T-helper 1 cell treated with Interleukin-12 subunit alpha and Interleukin-12 subunit beta and Interleukin-4 antibody, amounts not matched to agents 30 μg/mL and 1 μg/mL, for 36 hours (primary cell): ENCODE data around the gene HNF4A.

Source experiments
- H3K27ac Mint-ChIP-seq: one replicate; pipeline ENCODE4 v1.8.0; 2021; ENCODE audit warnings: mild to moderate bottlenecking, mixed read lengths
- H3K27me3 Mint-ChIP-seq: one replicate; pipeline ENCODE4 v1.8.0; 2021; ENCODE audit warnings: low read depth, mixed read lengths
- H3K36me3 Mint-ChIP-seq: one replicate; pipeline ENCODE4 v1.8.0; 2021; ENCODE audit warnings: low read depth, mixed read lengths
- H3K4me1 Mint-ChIP-seq: one replicate; pipeline ENCODE4 v1.8.0; 2021; ENCODE audit warnings: low read depth, mixed read lengths
- H3K4me3 Mint-ChIP-seq: one replicate; pipeline ENCODE4 v1.8.0; 2021; ENCODE audit warnings: mild to moderate bottlenecking, moderate library complexity, mixed read lengths
- H3K9me3 Mint-ChIP-seq: one replicate; pipeline ENCODE4 v1.8.0; 2021; ENCODE audit warnings: mixed read lengths

Gene HNF4A

DNA sequence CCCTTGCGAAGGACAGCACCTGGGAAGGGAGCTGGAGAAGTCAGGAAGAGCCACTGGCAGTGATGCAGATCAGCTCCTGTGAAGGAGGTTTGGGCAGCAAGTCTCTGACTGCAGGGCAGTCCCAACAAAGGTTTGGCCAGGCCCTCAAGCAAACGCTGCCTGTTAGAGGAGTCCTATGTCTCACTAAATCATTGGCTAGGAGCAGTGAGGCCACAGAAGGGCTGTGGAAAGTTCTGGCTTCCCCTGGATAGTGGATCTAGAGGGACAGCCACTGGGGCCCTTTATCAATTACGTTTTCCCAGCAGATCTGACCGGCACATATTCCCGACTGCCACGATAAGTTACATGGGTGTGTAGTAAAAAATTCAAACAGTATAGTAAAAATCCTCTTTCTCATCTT lies 122.7 kb downstream of the HNF4A start:
- Mint-ChIP-seq H3K9me3 (no peaks in the 10 kb centered on the region), H3K36me3 (peaks cover 18% of the 10 kb centered on the region), H3K4me3 (no peak overlapping the region), H3K4me1 (peaks cover 22% of the 10 kb centered on the region), H3K27ac (no peak overlapping the region), H3K27me3 (no peaks in the 10 kb centered on the region)

DNA sequence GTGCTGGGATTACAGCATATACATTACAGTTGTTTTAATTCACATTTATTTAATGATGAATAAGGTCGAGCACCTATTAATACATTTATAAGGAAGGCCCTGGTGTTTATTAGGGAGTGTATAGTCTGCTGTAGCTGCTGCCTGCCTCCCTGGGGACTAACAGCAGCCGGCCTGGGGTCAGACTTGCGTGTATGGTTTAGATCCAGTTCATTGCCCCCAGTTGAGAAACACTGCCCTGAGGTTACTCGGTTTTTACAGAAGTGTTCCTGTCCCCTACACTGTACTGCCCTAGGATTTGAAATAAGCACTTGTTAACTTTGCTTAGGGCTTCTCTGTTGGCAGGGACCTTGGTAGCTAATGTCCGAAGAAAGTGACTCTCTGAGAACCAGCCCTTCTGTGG lies 124.1 kb downstream of the HNF4A start:
- Mint-ChIP-seq H3K27ac (no peak overlapping the region), H3K36me3 (peaks cover 30% of the 10 kb centered on the region), H3K9me3 (no peaks in the 10 kb centered on the region), H3K4me3 (no peak overlapping the region), H3K27me3 (no peaks in the 10 kb centered on the region), H3K4me1 (peaks cover 22% of the 10 kb centered on the region)

DNA sequence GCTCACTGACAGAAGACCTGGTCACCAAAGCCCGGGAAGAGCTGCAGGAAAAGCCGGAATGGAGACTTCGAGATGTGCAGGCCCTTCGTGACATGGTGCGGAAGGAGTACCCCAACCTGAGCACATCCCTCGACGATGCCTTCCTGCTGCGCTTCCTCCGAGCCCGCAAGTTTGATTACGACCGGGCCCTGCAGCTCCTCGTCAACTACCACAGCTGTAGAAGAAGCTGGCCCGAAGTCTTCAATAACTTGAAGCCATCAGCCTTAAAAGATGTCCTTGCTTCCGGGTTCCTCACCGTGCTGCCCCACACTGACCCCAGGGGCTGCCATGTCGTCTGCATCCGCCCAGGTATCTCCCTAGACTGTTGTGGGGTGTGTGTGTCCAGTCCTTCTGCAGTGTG lies 124.6 kb downstream of the HNF4A start:
- Mint-ChIP-seq H3K27ac (no peak overlapping the region), H3K36me3 (peaks cover 31% of the 10 kb centered on the region), H3K4me3 (no peak overlapping the region), H3K9me3 (no peaks in the 10 kb centered on the region), H3K4me1 (peaks cover 18% of the 10 kb centered on the region), H3K27me3 (no peaks in the 10 kb centered on the region)

DNA sequence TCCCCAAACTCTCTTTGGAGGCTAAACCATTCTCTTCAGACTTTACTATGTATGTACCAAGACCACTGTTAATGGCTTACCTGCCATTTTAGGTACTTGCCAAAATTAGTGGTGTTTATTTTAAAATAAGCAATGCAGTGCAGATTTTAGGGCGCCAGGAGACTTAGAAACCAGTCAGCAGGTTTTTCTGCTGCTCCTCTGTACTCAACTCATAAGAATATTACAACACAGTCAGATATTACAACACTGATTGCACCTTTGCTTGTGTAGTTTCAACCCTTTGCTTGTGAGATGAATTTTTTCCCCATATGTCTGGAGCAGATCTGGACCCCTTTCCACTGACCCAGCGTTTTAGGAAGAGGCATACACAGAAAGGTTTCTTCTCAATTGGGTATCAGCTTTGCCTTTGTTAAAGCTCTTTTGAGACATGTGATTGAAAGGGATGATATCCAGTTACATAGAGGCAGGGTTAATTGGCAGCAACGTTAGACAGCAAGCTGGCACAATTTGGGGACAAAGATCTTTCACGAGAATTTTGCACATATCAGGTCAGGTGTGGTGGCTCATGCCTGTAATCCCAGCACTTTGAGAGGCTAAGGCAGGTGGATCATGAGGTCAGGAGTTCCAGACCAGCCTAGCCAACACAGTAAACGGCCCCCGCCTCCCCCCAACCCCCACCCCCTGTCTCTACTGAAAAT lies 126.4 kb downstream of the HNF4A start:
- Mint-ChIP-seq H3K36me3 (peaks cover 39% of the 10 kb centered on the region), H3K4me3 (no peak overlapping the region), H3K4me1 (peaks cover 6% of the 10 kb centered on the region), H3K27ac (no peak overlapping the region), H3K27me3 (no peaks in the 10 kb centered on the region), H3K9me3 (no peaks in the 10 kb centered on the region)

DNA sequence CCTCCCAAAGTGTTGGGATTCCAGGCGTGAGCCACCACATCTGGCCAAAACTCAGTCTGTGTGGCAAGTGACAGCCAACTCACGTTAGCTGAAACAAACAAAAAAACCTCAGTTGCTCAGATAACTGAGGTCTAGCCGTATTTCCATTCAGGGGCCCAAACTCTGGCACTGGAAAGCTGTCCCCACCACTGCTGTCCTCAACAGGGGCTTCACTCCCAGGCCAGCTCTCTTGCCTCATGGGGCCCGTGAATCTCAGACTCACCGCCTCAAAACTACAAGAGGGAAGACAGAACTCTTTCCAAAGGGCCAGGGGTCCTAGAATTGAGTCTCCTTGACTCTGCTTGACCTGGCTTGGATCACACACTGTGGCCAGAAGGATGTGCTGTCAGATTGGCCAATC lies 127.6 kb downstream of the HNF4A start:
- no peak overlapping the region for H3K4me3 Mint-ChIP-seq
- no peaks in the 10 kb centered on the region for H3K9me3 Mint-ChIP-seq
- no peak overlapping the region for H3K27ac Mint-ChIP-seq
- peaks cover 39% of the 10 kb centered on the region for H3K36me3 Mint-ChIP-seq
- H3K4me1 Mint-ChIP-seq = no peaks in the 10 kb centered on the region
- H3K27me3 Mint-ChIP-seq = no peaks in the 10 kb centered on the region
